Breast epithelium (tissue), 3 donors: ENCODE measurements around the gene RALGAPA1.

Experiments used
- POLR2A ChIP-seq: fragments of 450-650 bp; IDR thresholded peaks from one replicate; pipeline ENCODE4 v1.6.1; 2016; ENCODE audit warnings: antibody characterized with exemption, mild to moderate bottlenecking, moderate library complexity
- POLR2AphosphoS5 ChIP-seq, 3 donors: sonication (generic); formaldehyde crosslinking; IDR thresholded peaks; one replicate each; pipeline ENCODE4 v1.6.1; 2017; ENCODE audit warnings: antibody characterized with exemption in 3 of 3
- TF ChIP-seq, protein P1 (sequence below), 3 donors: fragments of 450-650 bp; IDR thresholded peaks; one replicate each; pipeline ENCODE4 v1.5.1; 2016 to 2017; ENCODE audit warnings: antibody characterized with exemption in 3 of 3, mild to moderate bottlenecking in 3 of 3, moderate library complexity in 3 of 3

- TF ChIP-seq, protein P1, sequence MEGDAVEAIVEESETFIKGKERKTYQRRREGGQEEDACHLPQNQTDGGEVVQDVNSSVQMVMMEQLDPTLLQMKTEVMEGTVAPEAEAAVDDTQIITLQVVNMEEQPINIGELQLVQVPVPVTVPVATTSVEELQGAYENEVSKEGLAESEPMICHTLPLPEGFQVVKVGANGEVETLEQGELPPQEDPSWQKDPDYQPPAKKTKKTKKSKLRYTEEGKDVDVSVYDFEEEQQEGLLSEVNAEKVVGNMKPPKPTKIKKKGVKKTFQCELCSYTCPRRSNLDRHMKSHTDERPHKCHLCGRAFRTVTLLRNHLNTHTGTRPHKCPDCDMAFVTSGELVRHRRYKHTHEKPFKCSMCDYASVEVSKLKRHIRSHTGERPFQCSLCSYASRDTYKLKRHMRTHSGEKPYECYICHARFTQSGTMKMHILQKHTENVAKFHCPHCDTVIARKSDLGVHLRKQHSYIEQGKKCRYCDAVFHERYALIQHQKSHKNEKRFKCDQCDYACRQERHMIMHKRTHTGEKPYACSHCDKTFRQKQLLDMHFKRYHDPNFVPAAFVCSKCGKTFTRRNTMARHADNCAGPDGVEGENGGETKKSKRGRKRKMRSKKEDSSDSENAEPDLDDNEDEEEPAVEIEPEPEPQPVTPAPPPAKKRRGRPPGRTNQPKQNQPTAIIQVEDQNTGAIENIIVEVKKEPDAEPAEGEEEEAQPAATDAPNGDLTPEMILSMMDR (IDR thresholded peaks at IDR 0.05), result no peak
- TF ChIP-seq POLR2A (no peak), POLR2AphosphoS5 (IDR thresholded peaks at IDR 0.05) (no peak)
Measured at GRCh38 chr14:35761922-35762321, 47.2 kb downstream of the RALGAPA1 start.
